GM23248 (cell line): ENCODE measurements around the gene ARHGAP23. TPM values are rescaled to one million over a fixed set of nuclear protein-coding genes. Genes with fewer than 3 reads are reported as not detected.
A peak's percentile ranks its signal among the peaks of the same experiment; 100 is the strongest.

ENCODE experiments used
- DNase-seq: peaks from one replicate; pipeline ENCODE4 v3.0.0-alpha.2; 2015
- H2AFZ ChIP-seq: fragments of 200-600 bp; sonication (generic); 2 replicates; pipeline ENCODE4 v1.6.1; 2016; ENCODE audit warnings: antibody characterized with exemption
- H3F3A ChIP-seq: fragments of 200-600 bp; sonication (generic); 2 replicates; pipeline ENCODE4 v1.6.1; 2016; ENCODE audit warnings: mild to moderate bottlenecking, antibody characterized with exemption, mixed run types; ENCODE audit not compliant: insufficient read depth
- H3K27ac ChIP-seq: fragments of 200-600 bp; sonication (generic); 2 replicates; pipeline ENCODE4 v1.5.1; 2016; ENCODE audit warnings: mild to moderate bottlenecking
- H3K27me3 ChIP-seq: fragments of 200-600 bp; sonication (generic); replicated peaks from 2 replicates; pipeline ENCODE4 v1.6.1; 2016; ENCODE audit warnings: mild to moderate bottlenecking; ENCODE audit not compliant: insufficient read depth
- H3K36me3 ChIP-seq: fragments of 200-600 bp; sonication (generic); 2 replicates; pipeline ENCODE4 v1.6.1; 2016; ENCODE audit warnings: low read depth, mild to moderate bottlenecking
- H3K4me1 ChIP-seq: fragments of 200-600 bp; sonication (generic); 2 replicates; pipeline ENCODE4 v1.6.1; 2016; ENCODE audit warnings: mild to moderate bottlenecking; ENCODE audit not compliant: insufficient read depth
- H3K4me2 ChIP-seq: fragments of 200-600 bp; sonication (generic); one replicate; pipeline ENCODE4 v1.6.1; 2016; ENCODE audit warnings: mild to moderate bottlenecking; ENCODE audit not compliant: unreplicated experiment
- H3K4me3 ChIP-seq: fragments of 200-600 bp; sonication (generic); 2 replicates; pipeline ENCODE4 v1.5.1; 2016; ENCODE audit warnings: mild to moderate bottlenecking
- H3K79me2 ChIP-seq: fragments of 200-600 bp; sonication (generic); 2 replicates; pipeline ENCODE4 v1.6.1; 2016; ENCODE audit warnings: mild to moderate bottlenecking; ENCODE audit not compliant: insufficient read depth
- H3K9ac ChIP-seq: fragments of 200-600 bp; sonication (generic); 2 replicates; pipeline ENCODE4 v1.6.1; 2016; ENCODE audit warnings: mild to moderate bottlenecking
- H3K9me2 ChIP-seq: fragments of 200-600 bp; sonication (generic); 2 replicates; pipeline ENCODE4 v1.6.1; 2016; ENCODE audit warnings: mixed run types, mild to moderate bottlenecking, moderate library complexity; ENCODE audit not compliant: insufficient read depth
- H3K9me3 ChIP-seq: fragments of 200-600 bp; sonication (generic); one replicate; pipeline ENCODE4 v1.6.1; 2017; ENCODE audit warnings: low read depth
- H4K20me1 ChIP-seq: fragments of 200-600 bp; sonication (generic); 2 replicates; pipeline ENCODE4 v1.6.0; 2016; ENCODE audit not compliant: insufficient read depth
- EZH2 ChIP-seq: fragments of 200-600 bp; sonication (generic); IDR thresholded peaks from 2 replicates; pipeline ENCODE4 v1.6.1; 2018; ENCODE audit warnings: antibody characterized with exemption, mild to moderate bottlenecking; ENCODE audit not compliant: insufficient read depth, poor library complexity, severe bottlenecking
- EZH2phosphoT487 ChIP-seq: fragments of 200-600 bp; sonication (generic); IDR thresholded peaks from 2 replicates; pipeline ENCODE4 v1.6.1; 2018; ENCODE audit warnings: antibody characterized with exemption, moderate library complexity, mild to moderate bottlenecking, low read depth; ENCODE audit not compliant: insufficient read depth
- WGBS, 2 experiments: methylation state at CpG; one replicate each; pipeline ENCODE4 v1.1.6; 2015 to 2017; ENCODE audit warnings: low lambda C conversion rate in 2 of 2, low coverage in 1 of 2; ENCODE audit errors: missing lambda C conversion rate in 2 of 2; 5-methylcytosine and 5-hydroxymethylcytosine counted together
- in situ Hi-C: fragments of 300-500 bp; cut with MboI; formaldehyde crosslinking; loops from 2 replicates; pipeline ENCODE4 v1.15.0; 2020
- polyA plus RNA-seq: library from polyadenylated mRNA; unstranded; fragments of >200 nt; fragmentation: Nextera tagmentation; extraction: Ambion mirVana; gene quantifications from 2 replicates; pipeline ENCODE4 v1.2.1, GENCODE V29; 2016
- total RNA-seq: library from RNA; depleted of rRNA; stranded (reverse); fragments of >200 nt; shearing (Covaris generic); gene quantifications from 2 replicates; pipeline ENCODE4 v1.2.3, GENCODE V29; 2014

The ARHGAP23 gene
- total and polyA plus RNA-seq, 2 experiments from 2014 or later: 6.6 to 69.4 TPM

DNA sequence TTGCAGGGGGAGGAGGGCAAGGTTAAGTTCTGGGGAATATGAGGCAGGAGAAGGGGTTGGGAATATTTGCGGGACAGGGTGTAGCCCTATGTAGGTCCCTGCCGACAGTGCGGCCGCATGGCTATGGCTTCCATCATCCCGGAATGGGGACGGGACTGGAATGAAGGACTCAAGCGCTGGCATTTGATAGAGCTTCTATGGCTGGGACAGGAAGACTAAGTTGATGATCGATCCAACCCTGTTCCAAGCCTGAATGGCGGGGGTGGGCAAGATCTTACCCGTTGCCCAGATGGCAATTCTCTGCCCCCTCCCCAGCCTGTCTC, 130.4 kb downstream of the ARHGAP23 start:
- Histone ChIP-seq H3K9me3 (no peaks in the 10 kb centered on the region), H4K20me1 (no peaks in the 10 kb centered on the region), H3K27ac (no peak overlapping the region), H3K9me2 (no peaks in the 10 kb centered on the region), H3K36me3 (no peaks in the 10 kb centered on the region), H3F3A (no peaks in the 10 kb centered on the region), H3K27me3 (no peaks in the 10 kb centered on the region), H3K79me2 (no peaks in the 10 kb centered on the region), H3K4me3 (peak overlapping the region; percentile 70), H3K9ac (no peak overlapping the region), H2AFZ (peak overlapping the region; percentile 91), H3K4me2 (peak overlapping the region; percentile 92), H3K4me1 (peaks cover 4% of the 10 kb centered on the region; the same call in 1 of the 2 replicates)
- WGBS, 2 experiments: 23 to 27% methylated on average over 10 of the region's 10 CpGs
- DNase-seq: no peak
- in situ Hi-C loops: no loop called here
- TF ChIP-seq EZH2 (no peak), EZH2phosphoT487 (no peak)

DNA sequence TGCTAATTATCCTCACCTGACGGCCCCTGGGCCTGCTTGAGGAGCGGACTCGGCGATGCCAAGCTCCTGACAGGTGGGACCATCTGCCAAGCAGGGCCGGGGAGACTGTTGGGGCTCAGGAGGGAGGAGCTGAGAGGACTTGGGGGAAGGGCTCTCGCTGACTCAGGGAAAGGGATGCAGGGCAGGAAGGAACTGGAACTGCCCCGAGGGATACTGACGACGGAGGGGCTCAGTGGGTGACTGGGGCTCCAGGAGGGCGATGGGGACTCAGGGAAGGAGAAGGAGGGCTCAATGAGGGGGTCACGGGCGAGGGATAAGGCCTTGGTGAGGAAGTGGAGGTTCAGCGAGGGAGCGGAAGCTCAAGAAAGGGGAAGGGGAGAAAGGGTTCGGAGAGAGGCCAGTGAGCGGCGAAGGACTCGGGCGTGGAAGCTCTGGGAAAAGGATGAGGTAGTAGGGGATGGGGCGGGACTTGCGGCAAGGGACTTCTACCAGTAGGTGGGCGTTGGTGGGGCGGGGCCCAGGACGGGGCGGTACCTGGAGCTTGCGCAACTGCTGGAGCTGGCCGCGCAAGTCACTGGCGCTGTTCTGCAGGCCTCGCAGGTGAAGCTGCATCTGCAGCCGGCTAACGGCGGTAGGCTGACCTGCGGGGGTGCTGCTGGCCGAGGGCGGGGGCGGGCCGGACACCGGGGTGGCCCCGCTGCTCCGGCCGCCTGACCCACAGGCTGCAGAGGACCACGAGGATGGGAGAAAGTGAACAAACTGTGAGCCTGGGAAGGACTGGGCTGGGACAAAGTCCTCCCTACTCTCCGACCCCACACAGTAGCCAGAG, 131.0 kb downstream of the ARHGAP23 start:
- Histone ChIP-seq H4K20me1 (no peaks in the 10 kb centered on the region), H3K36me3 (no peaks in the 10 kb centered on the region), H3K4me3 (no peak overlapping the region), H3F3A (no peaks in the 10 kb centered on the region), H3K79me2 (no peaks in the 10 kb centered on the region), H3K9me2 (no peaks in the 10 kb centered on the region), H3K4me1 (peaks cover 4% of the 10 kb centered on the region; the same call in 1 of the 2 replicates), H3K27ac (no peak overlapping the region), H3K9ac (no peak overlapping the region), H2AFZ (no peak overlapping the region), H3K27me3 (no peaks in the 10 kb centered on the region), H3K9me3 (no peaks in the 10 kb centered on the region), H3K4me2 (no peak overlapping the region)
- 79 to 87% methylated on average over 21 to 44 of the region's 44 CpGs for WGBS, 2 experiments
- no peak for TF ChIP-seq EZH2phosphoT487
- no peak for TF ChIP-seq EZH2
- in situ Hi-C loops: no loop called here
- DNase-seq: no peak

DNA sequence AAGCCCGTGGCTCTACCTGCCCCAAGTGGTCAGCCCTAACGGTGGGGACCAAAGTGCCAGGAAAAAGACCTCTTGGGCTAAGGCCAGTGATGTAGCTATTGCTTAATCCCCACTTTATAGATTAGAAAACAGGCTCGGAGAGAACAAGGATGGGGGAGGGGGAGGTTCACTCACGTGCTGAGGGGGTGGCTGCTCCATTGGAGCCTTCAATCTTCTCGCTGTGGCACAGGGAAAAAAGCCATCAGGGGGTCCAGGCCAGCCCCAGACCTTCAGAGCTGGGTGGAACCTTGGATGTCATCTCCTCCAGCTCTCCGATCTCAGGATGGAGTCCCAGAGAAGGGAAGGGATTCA, 131.6 kb downstream of the ARHGAP23 start:
- in situ Hi-C loops: no loop called here
- H3K27me3 ChIP-seq: peaks cover under 1% of the 10 kb centered on the region; the same call in 1 of the 2 replicates
- H3K36me3 ChIP-seq: no peaks in the 10 kb centered on the region
- H3K9ac ChIP-seq: no peak overlapping the region
- no peak overlapping the region for H3K4me3 ChIP-seq
- no peaks in the 10 kb centered on the region for H3K9me3 ChIP-seq
- 61 to 64% methylated on average over 5 to 6 of the region's 6 CpGs for whole genome bisulfite sequencing, 2 experiments
- H3K4me1 ChIP-seq: peaks cover 4% of the 10 kb centered on the region; the same call in 1 of the 2 replicates
- no peaks in the 10 kb centered on the region for H3K79me2 ChIP-seq
- no peak for DNase-seq
- H3K9me2 ChIP-seq: no peaks in the 10 kb centered on the region
- no peaks in the 10 kb centered on the region for H3F3A ChIP-seq
- H2AFZ ChIP-seq: no peak overlapping the region
- no peaks in the 10 kb centered on the region for H4K20me1 ChIP-seq
- no peak for TF ChIP-seq EZH2
- TF ChIP-seq EZH2phosphoT487: no peak
- H3K27ac ChIP-seq: no peak overlapping the region
- no peak overlapping the region for H3K4me2 ChIP-seq

DNA sequence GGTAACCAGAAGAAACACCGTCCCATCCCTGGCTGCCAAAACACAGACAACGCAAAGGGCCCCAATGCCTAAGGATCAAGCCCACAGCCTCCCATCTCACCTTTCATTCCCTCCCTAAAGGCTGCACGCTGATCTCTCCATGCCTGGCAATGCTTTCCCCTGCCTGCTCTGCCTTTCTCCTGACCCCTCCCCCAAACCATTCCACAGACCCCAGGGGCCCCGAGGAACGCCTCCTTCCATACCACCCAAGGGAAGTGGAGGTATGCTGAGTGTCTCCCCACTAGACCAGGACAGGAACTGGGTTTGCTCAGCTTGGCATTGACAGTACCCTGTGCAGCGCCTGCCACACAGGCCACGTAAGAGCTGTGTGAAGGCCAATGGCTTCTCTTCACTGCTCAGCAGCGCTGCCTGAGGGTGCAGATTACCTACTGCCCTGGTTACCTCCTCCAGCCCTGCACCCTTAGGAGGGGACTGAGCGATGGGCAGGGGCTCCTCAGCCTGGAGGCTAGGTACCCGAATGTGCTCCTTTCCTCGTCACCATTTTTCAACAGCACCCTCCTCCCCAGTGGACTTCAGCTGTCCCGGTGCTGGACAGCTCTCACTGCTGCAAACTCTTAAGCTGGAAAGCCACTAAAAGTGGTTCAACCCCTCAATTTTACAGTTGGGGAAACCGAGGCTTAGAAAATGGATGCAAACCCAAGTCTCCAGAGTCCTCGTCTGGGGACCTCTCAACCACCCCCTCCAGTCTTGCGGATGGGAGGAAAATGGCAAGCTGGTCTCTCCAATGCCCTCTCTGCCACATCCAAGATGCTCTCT, 132.4 kb downstream of the ARHGAP23 start:
- 75 to 78% methylated on average over 15 of the region's 15 CpGs for WGBS, 2 experiments
- peak; percentile 54 for DNase-seq

More for the DNA sequence above, 132.4 kb downstream of the ARHGAP23 start:
- Histone ChIP-seq H3K9ac (no peak overlapping the region), H3K4me3 (no peak overlapping the region), H3K27ac (no peak overlapping the region), H3F3A (no peaks in the 10 kb centered on the region), H3K9me2 (no peaks in the 10 kb centered on the region), H3K27me3 (peaks cover 9% of the 10 kb centered on the region), H2AFZ (no peak overlapping the region), H3K9me3 (no peaks in the 10 kb centered on the region), H4K20me1 (no peaks in the 10 kb centered on the region), H3K4me1 (peaks cover 4% of the 10 kb centered on the region; the same call in 1 of the 2 replicates), H3K36me3 (no peaks in the 10 kb centered on the region), H3K4me2 (no peak overlapping the region), H3K79me2 (no peaks in the 10 kb centered on the region)
- in situ Hi-C loops: no loop called here
- TF ChIP-seq EZH2phosphoT487 (no peak), EZH2 (no peak)
